ENCODE data around the gene SPATA25.

Gene SPATA25

DNA sequence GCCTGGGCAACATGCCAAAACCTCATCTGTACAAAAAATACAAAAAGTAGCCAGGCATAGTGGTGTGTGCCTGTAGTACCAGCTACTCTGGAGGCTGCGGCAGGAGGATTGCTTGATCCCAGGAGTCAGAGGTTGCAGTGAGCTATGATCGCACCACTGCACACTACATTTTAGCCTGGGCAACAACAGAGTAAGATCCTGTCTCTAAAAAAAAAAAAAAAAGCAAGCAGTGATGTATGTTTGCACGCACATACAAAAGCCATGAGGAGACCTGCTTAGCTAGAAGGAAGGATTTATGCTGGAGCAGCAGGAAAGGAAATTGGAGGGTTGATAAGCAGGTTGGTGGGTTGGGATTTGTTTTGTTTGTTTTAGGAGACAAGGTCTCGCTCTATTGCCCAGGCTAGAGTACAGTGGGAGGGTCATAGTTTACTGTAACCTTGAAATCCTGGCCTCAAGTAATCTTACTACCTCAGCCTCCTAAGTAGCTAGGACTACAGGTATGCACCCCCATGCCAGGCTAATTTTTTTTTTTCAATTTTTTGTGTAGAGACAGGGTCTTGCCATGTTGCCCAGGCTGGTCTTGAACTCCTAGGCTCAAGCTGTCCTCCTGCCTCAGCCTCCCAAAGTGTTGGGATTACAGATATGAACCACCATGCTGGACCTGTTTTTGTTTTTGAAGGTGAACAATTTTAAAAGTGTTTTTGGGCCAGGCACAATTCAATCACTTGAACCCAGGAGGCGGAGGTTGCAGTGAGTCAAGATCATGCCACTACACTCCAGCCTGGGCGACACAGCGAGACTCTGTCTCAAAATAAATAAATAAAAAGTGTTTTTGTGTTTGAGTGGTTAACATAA lies 26.0 kb downstream of the SPATA25 start:
- no peak for DNase-seq

DNA sequence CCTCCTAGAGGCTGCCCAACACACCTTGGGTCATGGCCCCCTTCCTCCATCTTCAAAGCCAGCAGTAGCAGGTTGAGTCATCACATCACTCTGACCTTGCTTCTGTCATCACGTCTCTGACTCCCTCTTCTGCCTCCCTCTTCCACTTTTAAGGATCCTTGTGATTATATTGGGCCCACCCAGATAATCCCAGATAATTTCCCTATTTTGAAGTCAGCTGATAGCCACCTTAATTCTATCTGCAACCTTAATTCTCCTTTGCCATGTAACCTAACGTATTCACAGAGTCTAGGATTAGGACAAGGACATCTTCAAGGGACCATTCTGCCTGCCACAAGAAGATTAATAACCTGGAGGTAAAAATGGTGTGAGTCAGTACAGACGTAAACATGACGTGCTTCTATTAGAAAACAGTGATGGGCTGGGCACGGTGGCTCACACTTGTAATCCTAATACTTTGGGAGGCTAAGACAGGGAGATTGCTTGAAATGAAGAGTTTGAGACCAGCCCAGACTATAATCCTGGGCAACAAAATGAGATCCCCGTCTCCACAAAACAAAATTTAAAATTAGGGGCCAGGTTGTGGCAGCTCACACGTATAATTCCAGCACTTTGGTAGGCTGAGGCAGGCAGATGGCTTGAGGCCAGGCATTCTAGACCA lies 26.7 kb downstream of the SPATA25 start:
- DNase-seq = no peak

DNA sequence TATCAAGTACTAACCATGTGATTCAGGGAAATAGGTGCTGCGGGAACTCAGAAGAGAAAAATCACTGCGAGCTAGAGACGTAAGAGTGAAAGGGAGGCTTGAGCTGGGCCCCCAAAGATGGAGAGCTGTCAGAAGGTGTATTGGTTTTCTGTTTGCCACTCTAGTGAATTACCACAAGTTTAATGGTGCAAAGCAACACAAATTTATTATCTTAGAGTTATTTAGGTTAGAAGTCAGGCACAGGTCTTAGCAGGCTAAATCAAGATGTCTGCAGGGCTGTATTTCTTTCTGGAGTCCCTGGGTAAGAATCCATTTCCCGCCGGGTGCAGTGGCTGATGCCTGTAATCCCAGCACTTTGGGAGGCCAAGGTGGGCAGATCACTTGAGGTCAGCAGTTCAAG lies 27.5 kb downstream of the SPATA25 start:
- no peak for DNase-seq

DNA sequence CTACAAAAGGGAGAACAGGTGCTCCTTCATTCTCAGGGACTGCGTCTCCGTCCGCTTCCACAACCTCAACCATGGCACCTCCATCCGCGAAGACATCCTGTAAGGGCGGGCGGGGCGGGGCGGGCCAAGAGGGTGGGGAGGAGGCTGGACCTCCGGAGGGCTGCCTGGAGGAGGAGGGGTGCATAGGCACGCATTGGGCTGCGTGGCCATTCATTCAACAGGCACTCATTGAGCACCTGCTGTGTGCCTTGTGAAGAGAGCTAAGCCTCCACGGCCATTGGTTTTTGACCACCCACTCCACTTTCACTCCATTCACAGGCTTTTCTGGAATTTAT lies 29.6 kb downstream of the SPATA25 start:
- DNase-seq = no peak

DNA sequence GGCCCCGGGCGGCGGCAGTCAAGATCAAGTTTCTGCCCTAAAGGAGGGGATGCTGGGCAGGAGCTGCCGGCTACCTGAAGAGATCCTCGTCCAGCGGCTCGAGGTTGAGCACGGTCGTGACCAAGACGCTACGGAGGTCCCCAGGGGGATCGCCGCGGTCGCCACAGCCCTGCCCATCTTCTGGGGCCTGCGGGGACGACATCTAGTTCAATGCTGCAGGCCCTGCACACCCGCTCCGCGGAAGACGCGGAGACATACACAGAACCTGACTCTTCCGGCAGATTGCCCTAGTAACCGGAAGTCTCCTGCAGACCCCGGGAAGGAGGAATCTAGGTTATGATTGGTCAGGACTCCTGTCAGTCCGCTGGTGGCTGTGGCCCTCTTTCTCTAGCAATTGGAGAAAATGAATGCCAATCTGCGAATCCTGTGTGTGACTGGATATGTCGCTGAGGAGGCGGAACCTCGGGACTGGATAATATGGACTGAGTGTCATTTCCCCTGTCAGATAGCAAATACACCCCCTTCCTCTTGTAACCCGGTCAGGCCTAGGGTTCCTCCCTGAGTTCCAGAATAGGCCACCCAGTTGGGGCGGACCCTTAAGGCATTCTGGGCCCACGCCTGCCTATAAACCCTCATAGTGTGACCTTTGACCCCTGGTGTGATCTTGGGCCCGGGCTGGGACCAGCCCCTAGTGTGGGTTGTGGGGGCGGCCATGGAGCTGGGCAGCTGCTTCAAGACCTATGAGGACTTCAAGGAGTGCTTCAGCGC lies 30.1 kb downstream of the SPATA25 start, which contains the start of the genes ACOT8 and ZSWIM3:
TSS of gene ACOT8 (minus strand) at position 279 of the 768 bp plus-strand sequence. CDS start at position 202, 77 bp downstream.
TSS of gene ZSWIM3 (plus strand) at position 501 of the 768 bp plus-strand sequence. CDS start at position 713, 212 bp downstream.
- peak; percentile 100 for DNase-seq

DNA sequence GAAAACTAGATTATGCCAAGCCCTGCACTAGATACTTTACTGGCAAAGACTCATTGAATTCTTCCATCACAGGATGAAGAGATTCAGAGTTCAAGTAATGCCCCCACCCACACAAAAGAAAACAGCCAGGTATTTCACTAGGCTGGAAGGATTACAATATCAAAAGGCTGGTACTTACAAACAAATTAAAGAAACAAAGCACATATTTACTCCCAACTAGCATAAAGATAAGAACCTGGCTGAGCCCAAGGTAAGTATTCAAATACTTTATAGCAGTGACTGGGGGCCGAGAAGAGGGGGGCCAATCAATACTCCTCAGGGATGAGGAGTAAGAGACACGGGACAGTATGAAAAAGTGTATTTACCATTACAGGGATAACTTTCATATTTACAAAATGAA lies 33.9 kb downstream of the SPATA25 start:
- no peak for DNase-seq

DNA sequence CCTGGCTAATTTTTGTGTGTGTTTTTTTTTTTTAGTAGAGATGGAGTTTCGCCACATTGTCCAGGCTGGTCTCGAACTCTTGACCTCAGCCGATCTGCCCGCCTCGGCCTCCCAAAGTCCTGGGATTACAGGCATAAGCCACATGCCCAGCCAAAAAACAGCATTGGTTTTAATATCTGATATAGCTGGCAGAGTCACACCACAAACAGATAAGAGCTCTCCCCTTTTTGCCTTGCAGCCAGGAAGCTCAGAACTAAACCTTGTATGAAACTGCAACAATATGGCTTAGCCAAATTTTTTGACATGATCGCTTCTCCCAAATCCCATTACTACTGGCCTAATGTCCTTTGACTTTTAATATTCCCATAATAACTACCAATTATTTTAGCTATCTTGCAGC lies 35.1 kb downstream of the SPATA25 start:
- no peak for DNase-seq

DNA sequence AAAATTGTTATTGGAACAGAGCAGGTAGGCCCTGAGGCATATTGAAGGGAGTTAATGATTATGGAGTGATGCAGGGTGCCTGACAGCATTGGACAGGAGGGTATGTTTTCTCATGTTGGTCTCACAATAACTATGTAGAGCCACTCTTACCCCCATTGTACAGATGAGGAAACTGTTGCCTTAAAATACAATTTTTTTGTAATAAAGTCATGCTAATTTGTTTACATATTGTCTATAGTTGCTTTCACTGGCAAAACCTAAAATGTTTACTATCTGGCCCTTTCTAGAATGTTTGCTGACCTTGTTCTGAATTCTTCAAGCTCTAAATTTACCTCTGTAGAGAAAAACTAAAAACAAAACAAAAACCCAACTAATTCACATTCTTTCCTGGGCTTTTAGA lies 35.9 kb downstream of the SPATA25 start:
- no peak for DNase-seq

DNA sequence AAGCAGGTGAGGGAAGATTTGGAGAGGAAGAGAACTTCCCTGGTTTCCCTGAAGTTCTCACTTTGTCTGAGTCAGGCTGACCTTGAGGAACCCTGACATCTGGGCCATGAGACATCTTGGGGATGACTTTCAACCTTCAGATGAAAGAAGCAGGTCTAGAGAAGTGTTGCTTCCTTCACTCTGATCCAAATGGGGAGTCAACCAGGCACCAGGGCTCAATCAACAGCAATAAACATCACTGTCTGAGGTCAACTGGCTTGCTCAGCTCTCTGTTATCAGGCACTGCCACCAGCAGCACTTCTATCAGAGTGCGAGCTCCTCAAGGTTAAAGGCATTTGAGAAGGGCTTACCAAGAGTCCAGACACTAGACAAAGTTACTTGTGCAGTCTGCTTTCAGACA lies 36.5 kb downstream of the SPATA25 start:
- DNase-seq = no peak

DNA sequence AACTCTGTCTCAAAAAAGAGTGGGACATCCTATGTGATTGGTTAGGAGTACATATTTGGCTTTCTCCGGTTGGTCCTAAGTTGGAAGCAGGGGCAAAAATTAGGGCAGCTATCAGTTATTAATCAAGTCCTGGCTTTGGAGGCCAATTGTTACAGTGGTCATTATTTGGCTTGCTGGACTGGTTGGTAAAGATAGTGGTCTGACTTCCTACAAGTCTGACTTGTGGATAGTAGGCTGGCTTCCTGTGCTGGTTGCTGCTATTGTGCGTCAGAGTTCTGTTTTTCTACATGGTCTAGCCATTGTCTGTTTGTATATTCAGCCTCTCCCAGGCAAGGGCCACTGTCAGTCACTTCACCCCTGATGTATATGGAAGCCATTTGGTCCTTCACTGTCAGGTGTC lies 37.2 kb downstream of the SPATA25 start:
- no peak for DNase-seq

DNA sequence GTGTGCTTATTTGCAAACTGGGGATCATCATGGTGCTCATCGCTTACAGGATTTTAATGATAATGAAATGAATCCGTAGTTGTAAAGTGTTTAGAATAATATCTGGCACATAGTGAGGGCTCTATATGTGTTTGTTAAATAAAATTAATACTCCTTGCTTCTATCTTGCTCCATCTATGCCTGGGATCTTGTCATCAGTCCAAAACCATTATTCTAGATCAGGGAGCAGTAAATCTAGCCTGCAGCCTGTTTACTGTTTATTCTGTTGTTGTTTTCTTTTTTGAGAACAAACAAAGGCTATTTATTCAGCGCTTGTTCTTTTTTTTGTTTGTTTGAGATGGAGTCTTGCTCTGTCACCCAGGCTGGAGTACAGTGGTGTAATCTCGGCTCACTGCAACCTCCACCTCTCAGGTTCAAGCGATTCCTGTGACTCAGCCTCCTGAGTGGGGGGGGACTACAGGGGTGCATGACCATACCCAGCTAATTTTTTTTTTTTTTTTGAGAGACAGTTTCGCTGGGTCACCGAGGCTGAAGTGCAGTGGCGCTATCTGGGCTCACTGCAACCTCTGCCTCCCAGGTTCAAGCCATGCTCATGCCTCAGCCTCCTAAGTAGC lies 38.3 kb downstream of the SPATA25 start:
- no peak for DNase-seq

DNA sequence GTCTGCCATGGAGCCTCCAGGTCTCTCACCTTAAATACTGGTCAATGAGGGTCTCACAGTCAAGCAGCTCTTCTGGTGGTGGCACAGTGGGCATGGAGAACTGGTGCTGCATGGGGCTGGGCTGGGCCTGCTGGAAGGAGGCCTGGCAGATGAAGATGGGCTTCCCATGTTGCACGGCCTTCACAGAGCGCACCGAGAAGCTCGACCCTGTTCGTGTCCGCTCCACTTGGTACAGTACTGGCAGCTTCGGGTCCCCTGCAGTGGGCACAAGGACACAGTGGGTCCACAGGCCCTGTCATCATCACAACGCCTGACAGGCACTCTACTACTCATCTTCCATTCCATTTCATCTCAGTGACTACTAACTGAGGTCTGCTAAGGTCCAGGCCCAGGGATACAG lies 39.0 kb downstream of the SPATA25 start:
- DNase-seq = no peak

DNA sequence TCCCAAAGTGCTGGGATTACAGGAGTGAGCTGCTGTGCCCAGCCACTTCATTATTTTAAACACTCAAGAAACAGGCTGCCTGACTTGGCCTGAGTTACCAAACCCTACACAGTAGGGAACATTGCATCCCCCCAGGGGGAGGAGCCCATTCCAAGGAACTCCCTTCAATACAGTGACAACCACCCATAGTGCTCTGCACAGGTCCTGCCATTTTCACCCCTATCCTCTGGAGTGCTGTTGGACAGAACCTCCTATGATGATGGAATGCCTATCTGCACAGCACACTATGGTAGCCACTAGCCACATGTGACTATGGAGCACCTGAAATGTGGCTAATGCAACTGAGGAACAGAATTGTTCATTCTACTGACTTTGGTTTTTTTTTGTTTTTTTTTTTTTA lies 42.0 kb downstream of the SPATA25 start:
- DNase-seq = no peak

DNA sequence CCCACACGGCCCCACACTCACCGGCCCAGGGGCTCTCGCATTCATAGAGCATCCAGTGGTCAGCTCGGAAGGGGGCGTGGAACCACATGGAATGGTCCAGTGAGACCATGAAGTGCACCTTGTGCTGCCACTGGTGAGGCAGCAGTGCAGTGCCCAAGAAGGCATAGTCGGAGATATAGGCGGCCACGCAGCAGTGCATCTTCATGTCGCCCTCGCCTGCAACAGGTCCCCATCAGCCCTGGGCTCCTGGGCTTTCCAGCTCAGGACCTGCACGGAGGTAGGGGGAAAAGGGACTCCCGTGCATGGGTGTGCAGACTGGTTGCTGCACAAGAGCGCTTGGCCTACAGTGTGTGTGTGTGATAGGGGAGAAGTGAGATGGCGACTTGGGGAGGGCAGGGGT lies 43.9 kb downstream of the SPATA25 start:
- DNase-seq = no peak

DNA sequence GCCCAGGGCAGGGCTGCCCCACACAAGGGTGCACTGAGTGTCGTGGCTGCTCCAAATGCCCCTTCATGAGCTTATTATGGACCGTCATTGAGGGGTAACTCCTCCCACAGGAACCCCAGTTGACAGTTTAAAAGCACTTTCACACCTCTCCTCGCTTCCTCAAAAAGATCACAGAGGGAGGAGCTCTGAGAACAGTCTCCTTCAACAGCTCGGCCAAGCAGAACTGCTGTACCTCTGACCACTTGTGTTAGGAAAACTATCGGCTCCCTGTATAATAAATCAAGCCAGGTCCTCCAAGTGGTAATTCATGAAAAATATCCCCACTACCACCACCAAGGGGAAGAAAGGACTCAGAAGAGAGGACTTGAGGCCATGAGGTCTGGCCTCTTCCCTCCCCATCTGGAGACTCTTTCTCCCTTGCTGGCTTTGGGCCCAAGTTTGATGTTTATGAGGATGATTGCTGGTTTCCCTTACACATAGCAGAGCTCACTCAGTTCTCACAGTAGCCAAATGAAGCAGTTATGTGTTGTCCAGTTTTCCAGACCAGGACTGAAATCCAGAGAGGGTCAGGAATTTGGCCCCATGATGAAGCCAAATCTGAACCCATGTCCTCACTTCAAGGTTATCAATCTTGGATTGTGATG lies 45.1 kb downstream of the SPATA25 start:
- DNase-seq = no peak

DNA sequence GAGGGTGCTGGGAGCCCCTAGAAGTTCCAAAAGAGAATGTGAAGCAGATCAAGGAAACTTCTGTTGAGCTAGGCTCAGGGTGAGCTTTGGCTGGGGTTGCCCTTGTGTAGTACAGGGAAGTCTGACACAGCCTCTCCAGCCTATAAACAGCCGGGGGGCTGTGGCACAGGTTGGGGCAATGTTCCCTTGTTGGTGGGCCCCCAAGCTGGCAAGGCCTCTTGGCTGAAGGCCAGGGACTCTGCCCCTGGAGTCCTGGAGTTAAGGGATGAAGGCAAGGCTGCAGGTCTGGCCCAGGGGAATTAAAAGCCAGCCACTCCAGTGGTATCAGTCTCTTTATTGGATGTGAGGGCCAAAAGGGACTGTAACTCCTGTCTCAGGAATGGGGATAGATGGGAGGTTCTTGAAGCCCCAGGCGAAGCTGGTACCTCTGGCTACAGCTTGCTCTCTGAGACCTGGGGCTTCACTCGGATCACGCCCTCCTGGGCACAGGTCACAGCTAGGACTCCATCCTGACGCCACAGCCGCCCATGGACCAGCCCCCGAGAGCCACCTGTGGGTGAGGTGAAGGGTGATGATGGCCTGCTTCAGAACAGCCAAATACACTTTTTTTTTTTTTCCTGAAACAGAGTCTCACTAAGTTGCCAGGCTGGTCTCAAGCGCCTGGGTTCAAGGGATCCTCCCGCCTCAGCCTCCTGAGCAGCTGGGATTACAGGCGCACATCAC lies 45.9 kb downstream of the SPATA25 start:
- DNase-seq = no peak

DNA sequence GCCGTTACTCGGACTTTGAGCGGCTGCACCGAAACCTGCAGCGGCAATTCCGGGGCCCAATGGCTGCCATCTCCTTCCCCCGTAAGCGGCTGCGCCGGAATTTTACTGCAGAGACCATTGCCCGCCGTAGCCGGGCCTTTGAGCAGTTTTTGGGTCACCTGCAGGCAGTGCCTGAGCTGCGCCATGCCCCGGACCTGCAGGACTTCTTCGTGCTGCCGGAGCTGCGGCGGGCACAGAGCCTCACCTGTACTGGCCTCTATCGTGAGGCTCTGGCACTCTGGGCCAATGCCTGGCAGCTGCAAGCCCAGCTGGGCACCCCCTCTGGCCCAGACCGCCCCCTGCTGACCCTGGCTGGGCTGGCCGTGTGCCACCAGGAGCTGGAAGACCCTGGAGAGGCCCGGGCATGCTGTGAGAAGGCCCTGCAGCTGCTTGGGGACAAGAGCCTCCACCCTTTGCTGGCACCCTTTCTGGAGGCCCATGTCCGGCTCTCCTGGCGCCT lies 46.7 kb downstream of the SPATA25 start:
- DNase-seq = no peak

DNA sequence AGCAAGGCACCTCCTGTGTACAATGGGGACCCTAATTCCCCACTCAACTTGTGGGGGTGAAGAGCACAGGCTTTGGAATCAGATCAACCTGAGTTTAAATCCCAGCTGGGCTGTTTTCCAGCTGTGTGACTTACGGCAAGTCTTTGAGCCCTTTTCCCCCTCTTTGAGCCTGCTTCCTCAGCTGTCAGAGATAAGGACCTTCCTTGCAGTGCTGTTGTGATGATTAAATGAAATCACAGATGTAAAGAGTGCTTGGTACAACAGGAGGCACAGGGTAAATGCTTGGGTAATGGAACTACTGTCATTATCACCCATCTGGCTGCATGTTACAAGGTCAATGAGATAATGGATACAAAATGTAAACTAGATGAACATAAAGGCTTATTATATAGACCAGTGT lies 50.6 kb downstream of the SPATA25 start:
- DNase-seq = no peak

All from eye (tissue), 1 donor.